GM21723 (cell line): ENCODE results near the gene BZW1.
"Not testable (repeated sequence)": the region's sequence is repeated elsewhere in the genome, so short reads cannot be mapped to it uniquely, and the experiment has no call there.

Source experiments
- ATAC-seq: cut with Tn5 transposase; IDR thresholded peaks from one replicate; pipeline ENCODE4 v1.9.1; 2021; ENCODE audit warnings: mild to moderate bottlenecking, moderate library complexity; ENCODE audit not compliant: unreplicated experiment

BZW1 gene

GRCh38 chr2:200790185-200790584 is 21.5 kb upstream of the BZW1 start:
- ATAC-seq, result no peak

- no peak for ATAC-seq
Observed at GRCh38 chr2:200791905-200792304, 19.8 kb upstream of the BZW1 start.

GRCh38 chr2:200794143-200794542 is 17.6 kb upstream of the BZW1 start:
- ATAC-seq, result no peak

- no peak for ATAC-seq
Observed at GRCh38 chr2:200795028-200795440, 16.7 kb upstream of the BZW1 start.

- no peak for ATAC-seq
Observed at GRCh38 chr2:200796561-200796960, 15.1 kb upstream of the BZW1 start.

- ATAC-seq, result no peak
Observed at GRCh38 chr2:200797242-200797770, 14.4 kb upstream of the BZW1 start.

- ATAC-seq, result no peak
Observed at GRCh38 chr2:200798514-200798913, 13.2 kb upstream of the BZW1 start.

GRCh38 chr2:200800458-200800857 is 11.3 kb upstream of the BZW1 start:
- ATAC-seq, result no peak

- ATAC-seq, result not testable (repeated sequence)
Observed at GRCh38 chr2:200801431-200801830, 10.3 kb upstream of the BZW1 start.

- no peak for ATAC-seq
Observed at GRCh38 chr2:200809506-200810251, 2.0 kb upstream of the BZW1 start.

- ATAC-seq, result no peak
Observed at GRCh38 chr2:200810252-200810997, 1.3 kb upstream of the BZW1 start.

GRCh38 chr2:200810998-200811332 is 745 bp upstream of the BZW1 start:
- ATAC-seq, result no peak

- ATAC-seq, result peak; percentile 46
Observed at GRCh38 chr2:200812122-200813022, 662 bp downstream of the BZW1 start.

- ATAC-seq, result no peak
Observed at GRCh38 chr2:200814276-200814815, 2.6 kb downstream of the BZW1 start.

- ATAC-seq, result no peak
Observed at GRCh38 chr2:200814917-200815316, 3.2 kb downstream of the BZW1 start.

GRCh38 chr2:200818732-200819131 is 7.0 kb downstream of the BZW1 start:
- not testable (repeated sequence) for ATAC-seq

GRCh38 chr2:200820573-200821234 is 9.0 kb downstream of the BZW1 start:
- no peak for ATAC-seq

GRCh38 chr2:200821686-200822245 is 10.1 kb downstream of the BZW1 start:
- no peak for ATAC-seq

GRCh38 chr2:200828104-200828503 is 16.4 kb downstream of the BZW1 start:
- no peak for ATAC-seq
